Stimulated activated CD4-positive, alpha-beta T cell treated with anti-CD3 and anti-CD28 coated beads, TNF-alpha, amount 100 ng/mL, for 48 hours (primary cell): ENCODE data around the gene FOLR1.
A peak's percentile ranks its signal among the peaks of the same experiment; 100 is the strongest.

Experiments used
- DNase-seq, 3 donors: peaks; one replicate each; pipeline ENCODE4 v3.0.0-alpha.2; 2020; ENCODE audit warnings: low read depth in 3 of 3

Gene FOLR1

GRCh38 chr11:72235351-72236057 lies 43.6 kb downstream of the FOLR1 start:
- DNase-seq = no peak

- DNase-seq = no peak
Measured at GRCh38 chr11:72236083-72236697, 44.2 kb downstream of the FOLR1 start.

GRCh38 chr11:72236774-72237111 lies 44.8 kb downstream of the FOLR1 start:
- DNase-seq = no peak

- no peak for DNase-seq
Measured at GRCh38 chr11:72237112-72237931, 45.4 kb downstream of the FOLR1 start.

- peak in 1 of 3 donors; percentile 46 for DNase-seq
Measured at GRCh38 chr11:72238040-72238450, 46.1 kb downstream of the FOLR1 start.

- DNase-seq = no peak
Measured at GRCh38 chr11:72238492-72239312, 46.8 kb downstream of the FOLR1 start.

- no peak for DNase-seq
Measured at GRCh38 chr11:72239313-72239848, 47.4 kb downstream of the FOLR1 start.

GRCh38 chr11:72239849-72240460 lies 48.0 kb downstream of the FOLR1 start:
- DNase-seq = no peak

- DNase-seq = no peak
Measured at GRCh38 chr11:72240461-72241290, 48.7 kb downstream of the FOLR1 start.

- no peak for DNase-seq
Measured at GRCh38 chr11:72241291-72241781, 49.4 kb downstream of the FOLR1 start.

GRCh38 chr11:72242141-72242540 lies 50.2 kb downstream of the FOLR1 start:
- no peak for DNase-seq

- DNase-seq = no peak
Measured at GRCh38 chr11:72243173-72244059, 51.5 kb downstream of the FOLR1 start.

- DNase-seq = no peak
Measured at GRCh38 chr11:72244060-72244360, 52.1 kb downstream of the FOLR1 start, which contains the start of gene PHOX2A. PHOX2A (minus strand) TSS chr11:72244176; CDS start chr11:72244004, 172 bp downstream.

- no peak for DNase-seq
Measured at GRCh38 chr11:72244361-72245262, 52.7 kb downstream of the FOLR1 start.

- DNase-seq = no peak
Measured at GRCh38 chr11:72245263-72245816, 53.4 kb downstream of the FOLR1 start.
